NCI-H128 (cell line): ENCODE results near the gene PCDHGA10.
"Not testable (repeated sequence)": the region's sequence is repeated elsewhere in the genome, so short reads cannot be mapped to it uniquely, and the experiment has no call there.

Experiments
- DNase-seq: peaks from one replicate; lab custom pipeline; 2025; ENCODE audit not compliant: unreplicated experiment; lab: John Stamatoyannopoulos, UW

The PCDHGA10 gene

DNA sequence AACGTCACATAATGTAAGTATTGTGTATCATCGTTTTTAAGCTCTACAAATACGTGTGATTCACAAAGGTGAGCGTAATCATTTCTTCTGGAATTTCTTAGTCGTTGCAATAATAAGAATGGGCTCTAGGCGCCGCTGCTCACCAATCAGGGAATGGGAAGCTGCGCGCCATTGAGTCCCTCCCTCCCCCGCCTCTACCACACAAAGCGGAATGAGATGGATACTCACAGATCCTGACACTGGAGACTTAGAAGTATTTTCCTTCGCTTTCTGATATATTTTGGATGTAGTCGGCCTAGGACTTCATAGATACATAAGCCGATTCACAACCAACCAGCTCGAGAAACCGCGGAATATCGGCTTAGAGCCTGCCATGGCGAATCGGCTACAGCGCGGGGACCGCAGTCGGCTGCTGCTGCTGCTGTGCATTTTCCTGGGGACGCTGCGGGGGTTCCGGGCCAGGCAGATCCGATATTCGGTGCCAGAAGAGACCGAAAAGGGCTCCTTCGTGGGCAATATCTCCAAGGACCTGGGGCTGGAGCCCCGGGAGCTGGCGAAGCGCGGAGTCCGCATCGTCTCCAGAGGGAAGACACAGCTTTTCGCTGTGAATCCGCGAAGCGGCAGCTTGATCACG lies 8.2 kb downstream of the PCDHGA10 start, which contains the start of gene PCDHGA11:
Gene PCDHGA11, plus strand, starts transcription at position 197 of the 634 bp plus-strand sequence. Its CDS starts 177 bp downstream, at position 374.
- DNase-seq, result no peak

DNA sequence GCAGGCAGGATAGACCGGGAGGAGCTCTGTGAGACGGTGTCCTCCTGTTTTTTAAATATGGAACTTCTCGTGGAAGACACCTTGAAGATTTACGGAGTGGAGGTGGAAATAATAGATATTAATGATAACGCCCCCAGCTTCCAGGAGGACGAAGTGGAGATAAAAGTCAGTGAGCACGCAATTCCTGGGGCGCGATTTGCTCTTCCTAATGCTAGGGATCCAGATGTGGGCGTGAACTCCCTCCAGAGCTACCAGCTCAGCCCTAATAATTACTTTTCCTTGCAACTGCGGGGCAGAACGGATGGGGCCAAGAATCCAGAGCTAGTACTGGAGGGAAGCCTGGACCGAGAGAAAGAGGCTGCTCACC lies 8.7 kb downstream of the PCDHGA10 start:
- DNase-seq, result no peak

DNA sequence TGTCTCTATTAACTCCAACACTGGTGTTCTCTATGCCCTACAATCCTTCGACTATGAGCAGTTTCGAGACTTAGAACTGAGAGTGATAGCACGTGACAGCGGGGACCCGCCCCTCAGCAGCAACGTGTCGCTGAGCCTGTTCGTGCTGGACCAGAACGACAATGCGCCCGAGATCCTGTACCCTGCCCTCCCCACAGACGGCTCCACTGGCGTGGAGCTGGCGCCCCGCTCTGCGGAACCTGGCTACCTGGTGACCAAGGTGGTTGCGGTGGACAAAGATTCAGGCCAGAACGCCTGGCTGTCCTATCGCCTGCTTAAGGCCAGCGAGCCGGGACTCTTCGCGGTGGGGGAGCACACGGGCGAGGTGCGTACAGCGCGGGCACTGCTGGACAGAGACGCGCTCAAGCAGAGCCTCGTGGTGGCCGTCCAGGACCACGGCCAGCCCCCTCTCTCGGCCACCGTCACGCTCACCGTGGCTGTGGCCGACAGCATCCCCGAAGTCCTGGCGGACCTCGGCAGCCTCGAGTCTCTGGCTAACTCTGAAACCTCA lies 10.0 kb downstream of the PCDHGA10 start:
- DNase-seq, result no peak

DNA sequence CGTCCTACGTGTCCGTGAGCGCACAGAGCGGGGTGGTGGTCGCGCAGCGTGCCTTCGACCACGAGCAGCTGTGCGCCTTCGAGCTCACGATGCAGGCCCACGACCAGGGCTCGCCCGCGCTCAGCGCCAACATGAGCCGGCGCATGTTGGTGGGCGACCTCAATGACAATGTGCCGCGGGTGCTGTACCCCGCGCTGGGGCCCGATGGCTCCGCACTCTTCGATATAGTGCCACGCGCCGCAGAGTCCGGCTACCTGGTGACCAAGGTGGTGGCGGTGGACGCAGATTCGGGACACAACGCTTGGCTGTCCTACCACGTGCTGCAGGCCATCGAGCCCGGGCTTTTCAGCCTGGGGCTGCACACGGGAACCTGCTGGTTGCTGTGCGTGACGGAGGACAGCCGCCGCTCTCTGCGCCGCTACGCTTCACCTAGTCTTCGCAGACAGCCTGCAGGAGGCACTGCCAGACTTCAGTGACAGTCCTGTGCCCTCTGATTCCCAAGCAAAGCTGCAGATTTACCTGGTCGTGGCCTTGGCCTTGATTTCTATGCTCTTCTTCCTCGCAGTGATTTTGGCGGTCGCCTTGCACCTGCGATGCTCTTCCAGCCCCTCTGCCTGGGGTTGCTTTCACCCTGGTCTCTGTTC lies 15.1 kb downstream of the PCDHGA10 start:
- no peak for DNase-seq

DNA sequence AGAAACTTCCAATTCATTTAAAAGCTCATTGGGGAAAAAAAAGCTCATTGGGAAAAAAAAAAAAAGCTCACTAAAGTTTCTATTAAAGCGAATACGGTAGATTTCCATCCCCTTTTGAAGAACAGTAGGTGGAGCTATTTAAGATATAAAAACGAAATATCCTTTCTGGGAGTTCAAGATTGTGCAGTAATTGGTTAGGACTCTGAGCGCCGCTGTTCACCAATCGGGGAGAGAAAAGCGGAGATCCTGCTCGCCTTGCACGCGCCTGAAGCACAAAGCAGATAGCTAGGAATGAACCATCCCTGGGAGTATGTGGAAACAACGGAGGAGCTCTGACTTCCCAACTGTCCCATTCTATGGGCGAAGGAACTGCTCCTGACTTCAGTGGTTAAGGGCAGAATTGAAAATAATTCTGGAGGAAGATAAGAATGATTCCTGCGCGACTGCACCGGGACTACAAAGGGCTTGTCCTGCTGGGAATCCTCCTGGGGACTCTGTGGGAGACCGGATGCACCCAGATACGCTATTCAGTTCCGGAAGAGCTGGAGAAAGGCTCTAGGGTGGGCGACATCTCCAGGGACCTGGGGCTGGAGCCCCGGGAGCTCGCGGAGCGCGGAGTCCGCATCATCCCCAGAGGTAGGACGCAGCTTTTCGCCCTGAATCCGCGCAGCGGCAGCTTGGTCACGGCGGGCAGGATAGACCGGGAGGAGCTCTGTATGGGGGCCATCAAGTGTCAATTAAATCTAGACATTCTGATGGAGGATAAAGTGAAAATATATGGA lies 17.7 kb downstream of the PCDHGA10 start, which contains the start of gene PCDHGA12:
Gene PCDHGA12, plus strand, starts transcription at position 176 of the 782 bp plus-strand sequence. Its CDS starts 253 bp downstream, at position 429.
- no peak for DNase-seq

DNA sequence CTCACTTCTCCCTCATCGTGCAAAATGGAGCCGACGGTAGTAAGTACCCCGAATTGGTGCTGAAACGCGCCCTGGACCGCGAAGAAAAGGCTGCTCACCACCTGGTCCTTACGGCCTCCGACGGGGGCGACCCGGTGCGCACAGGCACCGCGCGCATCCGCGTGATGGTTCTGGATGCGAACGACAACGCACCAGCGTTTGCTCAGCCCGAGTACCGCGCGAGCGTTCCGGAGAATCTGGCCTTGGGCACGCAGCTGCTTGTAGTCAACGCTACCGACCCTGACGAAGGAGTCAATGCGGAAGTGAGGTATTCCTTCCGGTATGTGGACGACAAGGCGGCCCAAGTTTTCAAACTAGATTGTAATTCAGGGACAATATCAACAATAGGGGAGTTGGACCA lies 18.5 kb downstream of the PCDHGA10 start:
- DNase-seq, result no peak

DNA sequence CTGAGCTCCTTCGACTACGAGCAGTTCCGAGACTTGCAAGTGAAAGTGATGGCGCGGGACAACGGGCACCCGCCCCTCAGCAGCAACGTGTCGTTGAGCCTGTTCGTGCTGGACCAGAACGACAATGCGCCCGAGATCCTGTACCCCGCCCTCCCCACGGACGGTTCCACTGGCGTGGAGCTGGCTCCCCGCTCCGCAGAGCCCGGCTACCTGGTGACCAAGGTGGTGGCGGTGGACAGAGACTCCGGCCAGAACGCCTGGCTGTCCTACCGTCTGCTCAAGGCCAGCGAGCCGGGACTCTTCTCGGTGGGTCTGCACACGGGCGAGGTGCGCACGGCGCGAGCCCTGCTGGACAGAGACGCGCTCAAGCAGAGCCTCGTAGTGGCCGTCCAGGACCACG lies 19.5 kb downstream of the PCDHGA10 start:
- DNase-seq, result not testable (repeated sequence)

DNA sequence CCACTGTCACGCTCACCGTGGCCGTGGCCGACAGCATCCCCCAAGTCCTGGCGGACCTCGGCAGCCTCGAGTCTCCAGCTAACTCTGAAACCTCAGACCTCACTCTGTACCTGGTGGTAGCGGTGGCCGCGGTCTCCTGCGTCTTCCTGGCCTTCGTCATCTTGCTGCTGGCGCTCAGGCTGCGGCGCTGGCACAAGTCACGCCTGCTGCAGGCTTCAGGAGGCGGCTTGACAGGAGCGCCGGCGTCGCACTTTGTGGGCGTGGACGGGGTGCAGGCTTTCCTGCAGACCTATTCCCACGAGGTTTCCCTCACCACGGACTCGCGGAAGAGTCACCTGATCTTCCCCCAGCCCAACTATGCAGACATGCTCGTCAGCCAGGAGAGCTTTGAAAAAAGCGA lies 19.9 kb downstream of the PCDHGA10 start:
- not testable (repeated sequence) for DNase-seq

DNA sequence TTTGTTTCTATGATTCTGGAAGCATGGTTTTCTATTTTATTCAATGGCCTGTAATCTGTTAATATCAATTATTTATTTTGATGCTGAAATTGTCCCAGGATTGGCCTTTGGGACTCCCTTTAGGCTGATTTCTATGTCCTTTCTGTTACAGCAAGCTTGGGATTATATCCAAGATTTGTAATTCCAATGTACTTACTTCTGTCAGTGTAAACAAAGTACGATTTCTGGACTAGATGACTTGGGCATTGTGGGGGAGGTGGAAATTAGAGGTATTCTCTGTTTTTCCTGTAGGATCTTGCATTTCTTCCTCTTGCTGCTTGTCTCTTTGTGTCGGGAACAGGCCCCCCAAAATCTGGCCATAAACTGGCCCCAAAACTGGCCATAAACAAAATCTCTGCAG lies 21.2 kb downstream of the PCDHGA10 start:
- DNase-seq, result no peak

DNA sequence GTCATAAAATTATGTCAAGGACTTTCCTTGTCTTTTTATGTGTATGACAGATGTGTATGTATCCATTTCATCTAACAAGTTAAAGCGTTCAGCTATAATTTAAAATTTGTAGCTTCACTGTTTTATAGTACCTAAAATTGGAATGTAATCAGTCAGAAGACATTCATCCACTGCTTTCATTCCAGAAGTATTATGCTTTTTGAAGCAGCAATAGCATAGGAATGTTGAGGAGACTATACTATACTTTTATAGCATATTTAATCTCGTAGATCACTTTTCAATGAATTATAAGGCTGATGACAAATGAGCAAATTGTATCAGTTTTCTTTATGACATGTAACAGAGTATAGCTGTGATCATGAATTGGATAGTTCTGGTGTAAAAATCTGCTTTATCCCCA lies 24.4 kb downstream of the PCDHGA10 start:
- no peak for DNase-seq

DNA sequence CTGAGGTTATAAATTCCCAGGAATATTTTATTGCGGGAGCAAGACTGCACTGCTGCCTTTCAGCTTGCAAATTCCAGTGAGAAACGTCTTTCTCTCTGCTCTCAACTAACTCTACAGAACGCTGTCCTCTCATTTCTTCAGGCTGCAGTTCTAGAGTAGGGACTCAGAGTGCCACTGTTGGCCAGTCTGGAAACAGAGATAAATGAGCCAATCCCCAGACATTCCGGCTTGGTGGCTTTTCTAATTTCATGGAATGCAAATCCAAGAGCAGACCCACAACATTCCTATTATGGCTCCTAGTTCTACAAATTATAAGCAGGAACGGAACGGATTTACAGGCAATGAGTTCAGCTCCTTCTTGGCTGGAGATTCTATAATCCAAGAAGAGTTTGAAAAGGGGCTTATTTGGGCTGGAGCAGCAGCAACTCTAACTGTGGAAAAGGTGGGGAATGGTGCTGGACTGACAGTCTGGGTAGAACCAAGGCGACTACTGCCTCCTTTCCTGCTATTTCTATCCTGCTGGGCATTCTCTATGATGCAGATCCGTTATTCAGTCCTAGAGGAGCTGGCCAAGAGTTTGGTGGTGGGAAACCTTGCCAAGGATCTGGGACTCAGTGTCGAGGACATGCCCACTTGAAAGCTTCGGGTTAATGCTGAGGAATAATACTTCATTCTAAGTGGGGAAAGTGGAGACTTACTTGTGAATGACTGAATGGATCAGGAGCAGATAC lies 26.8 kb downstream of the PCDHGA10 start:
- no peak for DNase-seq

DNA sequence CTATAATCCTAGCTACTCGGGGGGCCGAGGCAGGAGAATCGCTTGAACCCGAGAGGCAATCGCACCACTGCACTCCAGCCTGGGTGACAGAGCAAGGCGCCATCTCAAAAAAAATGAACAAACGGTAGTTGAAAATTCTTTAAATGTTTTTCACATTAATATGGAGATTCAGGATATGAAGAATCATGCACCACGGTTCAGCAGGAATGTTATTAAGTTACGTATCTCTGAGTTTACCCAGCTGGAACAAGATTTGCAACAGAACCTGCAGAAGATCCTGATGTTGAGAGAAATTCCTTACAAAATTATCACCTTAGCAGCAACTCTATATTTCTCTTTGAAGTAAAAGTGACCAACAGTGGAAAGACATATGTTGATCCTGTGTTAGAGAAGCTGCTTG lies 27.6 kb downstream of the PCDHGA10 start:
- DNase-seq, result no peak

DNA sequence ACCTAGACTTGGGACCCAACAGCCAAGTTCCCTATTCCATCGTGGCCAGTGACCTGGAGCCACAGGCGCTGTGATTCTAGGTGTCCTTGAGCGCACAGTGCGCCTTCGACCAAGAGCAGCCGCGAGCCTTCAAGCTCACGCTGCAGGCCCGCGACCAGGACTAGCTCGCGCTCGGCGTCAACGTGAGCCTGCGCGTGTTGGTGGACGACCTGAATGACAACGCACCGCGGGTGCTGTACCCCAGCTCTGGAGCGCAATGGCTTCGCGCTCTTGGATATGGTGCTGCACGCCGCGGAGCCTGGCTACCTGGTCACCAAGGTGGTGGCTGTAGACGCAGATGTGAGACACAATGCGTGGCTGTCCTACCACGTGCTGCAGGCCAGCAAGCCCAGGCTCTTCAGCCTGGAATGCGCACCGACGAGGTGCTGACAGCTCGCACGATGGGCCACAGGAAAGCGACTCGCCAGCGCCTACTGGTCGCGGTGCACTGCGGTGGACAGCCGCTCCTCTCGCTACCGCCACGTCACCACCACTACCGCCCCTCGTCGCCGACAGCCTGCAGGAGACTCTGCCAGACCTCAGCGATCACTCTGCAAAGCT lies 28.9 kb downstream of the PCDHGA10 start:
- DNase-seq, result no peak

DNA sequence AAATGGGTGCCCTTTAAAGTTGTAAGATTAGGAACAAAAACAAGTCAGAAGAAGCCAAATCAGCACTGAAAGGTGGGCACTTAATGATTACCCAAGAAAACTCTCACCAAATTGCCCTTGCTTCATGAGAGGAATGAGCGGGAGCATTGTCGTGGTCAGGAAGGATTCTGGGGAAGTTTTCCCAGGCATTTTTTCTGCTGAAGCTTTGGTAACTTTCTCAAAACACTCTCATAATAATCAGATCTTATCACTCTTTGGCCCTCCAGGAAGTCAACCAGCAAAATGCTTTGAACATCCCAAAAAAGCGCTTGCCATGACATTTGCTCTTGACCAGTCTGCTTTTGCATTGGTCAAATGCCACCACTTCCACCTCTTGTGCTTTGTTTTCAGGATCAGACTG lies 52.6 kb downstream of the PCDHGA10 start:
- DNase-seq, result no peak
